Measurements from ENCODE around the gene FOXJ3.

- TF ChIP-seq POLR2AphosphoS5 (IDR thresholded peaks at IDR 0.05; ENCODE audit: low read depth, low read length) (no peak), POLR2A (IDR thresholded peaks at IDR 0.05; ENCODE audit: low read depth, low read length) (no peak), TAF1 (IDR thresholded peaks at IDR 0.05; ENCODE audit: low read depth, low read length) (no peak), PAX5 (IDR thresholded peaks at IDR 0.05; ENCODE audit: insufficient read depth, low read length, severe bottlenecking) (no peak), SPI1 (IDR thresholded peaks at IDR 0.05; ENCODE audit: low read depth, low read length) (no peak), POU2F2 (IDR thresholded peaks at IDR 0.05; ENCODE audit: low read depth, low read length) (no peak)
Observed at GRCh38 chr1:42162181-42162580, 172.9 kb downstream of the FOXJ3 start.
